Prostate gland (tissue), 2 donors: Measurements from ENCODE around the gene NUP85.

Source experiments
- POLR2AphosphoS5 ChIP-seq: sonication (generic); formaldehyde crosslinking; IDR thresholded peaks from one replicate; pipeline ENCODE4 v1.6.1; 2017; ENCODE audit warnings: antibody characterized with exemption
- TF ChIP-seq, protein P1 (sequence below), 4 experiments: fragments of 200-600 bp in 2 of 4; fragments of 450-650 bp in 2 of 4; sonication (generic) in 2 of 4; IDR thresholded peaks; 1 replicate in 3 of 4; 2 replicates in 1 of 4; pipeline ENCODE4 v1.5.1; 2016 to 2019; ENCODE audit warnings: antibody characterized with exemption in 4 of 4, mild to moderate bottlenecking in 2 of 4, moderate library complexity in 2 of 4

DNA sequence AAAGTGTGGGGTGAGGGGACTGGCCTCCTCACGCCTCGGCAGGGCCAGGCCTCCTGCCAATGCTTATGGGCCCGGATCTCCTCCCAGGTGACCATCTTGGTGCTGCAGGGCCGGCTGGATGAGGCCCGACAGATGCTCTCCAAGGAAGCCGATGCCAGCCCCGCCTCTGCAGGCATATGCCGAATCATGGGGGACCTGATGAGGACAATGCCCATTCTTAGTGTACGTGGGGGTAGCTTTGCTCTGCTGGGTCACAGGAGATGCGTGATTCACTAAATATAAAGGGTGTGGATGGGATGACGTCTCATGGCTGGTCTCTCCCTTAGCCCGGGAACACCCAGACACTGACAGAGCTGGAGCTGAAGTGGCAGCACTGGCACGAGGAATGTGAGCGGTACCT, 19.5 kb downstream of the NUP85 start:
- TF ChIP-seq, protein P1, sequence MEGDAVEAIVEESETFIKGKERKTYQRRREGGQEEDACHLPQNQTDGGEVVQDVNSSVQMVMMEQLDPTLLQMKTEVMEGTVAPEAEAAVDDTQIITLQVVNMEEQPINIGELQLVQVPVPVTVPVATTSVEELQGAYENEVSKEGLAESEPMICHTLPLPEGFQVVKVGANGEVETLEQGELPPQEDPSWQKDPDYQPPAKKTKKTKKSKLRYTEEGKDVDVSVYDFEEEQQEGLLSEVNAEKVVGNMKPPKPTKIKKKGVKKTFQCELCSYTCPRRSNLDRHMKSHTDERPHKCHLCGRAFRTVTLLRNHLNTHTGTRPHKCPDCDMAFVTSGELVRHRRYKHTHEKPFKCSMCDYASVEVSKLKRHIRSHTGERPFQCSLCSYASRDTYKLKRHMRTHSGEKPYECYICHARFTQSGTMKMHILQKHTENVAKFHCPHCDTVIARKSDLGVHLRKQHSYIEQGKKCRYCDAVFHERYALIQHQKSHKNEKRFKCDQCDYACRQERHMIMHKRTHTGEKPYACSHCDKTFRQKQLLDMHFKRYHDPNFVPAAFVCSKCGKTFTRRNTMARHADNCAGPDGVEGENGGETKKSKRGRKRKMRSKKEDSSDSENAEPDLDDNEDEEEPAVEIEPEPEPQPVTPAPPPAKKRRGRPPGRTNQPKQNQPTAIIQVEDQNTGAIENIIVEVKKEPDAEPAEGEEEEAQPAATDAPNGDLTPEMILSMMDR (IDR thresholded peaks at IDR 0.05), result no peak
- TF ChIP-seq POLR2AphosphoS5, result no peak
